ENCODE measurements around the gene MAML3.

Gene MAML3

GRCh38 chr4:140153718-140154571, at the start of gene MAML3:
Gene MAML3 (minus strand): TSS chr4:140154184. CDS start chr4:140153327, 857 bp downstream.
- DNase-seq, result peak; percentile 88

- DNase-seq, result no peak
These were observed 45.0 kb upstream of the MAML3 start for GRCh38 chr4:140198942-140199341.

GRCh38 chr4:140195806-140196205, 41.8 kb upstream of the MAML3 start:
- DNase-seq, result no peak

GRCh38 chr4:140189805-140190204, 35.8 kb upstream of the MAML3 start:
- DNase-seq, result no peak

- DNase-seq, result no peak
These were observed 35.0 kb upstream of the MAML3 start for GRCh38 chr4:140188975-140189374.

- DNase-seq, result no peak
These were observed 33.3 kb upstream of the MAML3 start for GRCh38 chr4:140187316-140187695.

GRCh38 chr4:140186651-140187315, 32.8 kb upstream of the MAML3 start:
- no peak for DNase-seq

GRCh38 chr4:140186082-140186438, 32.1 kb upstream of the MAML3 start:
- DNase-seq, result no peak

GRCh38 chr4:140185412-140186081, 31.6 kb upstream of the MAML3 start:
- no peak for DNase-seq

- no peak for DNase-seq
These were observed 29.3 kb upstream of the MAML3 start for GRCh38 chr4:140183270-140183669.

GRCh38 chr4:140180577-140180976, 26.6 kb upstream of the MAML3 start:
- DNase-seq, result no peak

- no peak for DNase-seq
These were observed 22.8 kb upstream of the MAML3 start for GRCh38 chr4:140176735-140177134.

GRCh38 chr4:140174543-140174942, 20.6 kb upstream of the MAML3 start:
- DNase-seq, result no peak

GRCh38 chr4:140172960-140173359, 19.0 kb upstream of the MAML3 start:
- DNase-seq, result no peak

GRCh38 chr4:140170299-140170698, 16.3 kb upstream of the MAML3 start:
- no peak for DNase-seq

GRCh38 chr4:140168936-140169335, 15.0 kb upstream of the MAML3 start:
- no peak for DNase-seq

GRCh38 chr4:140168474-140168873, 14.5 kb upstream of the MAML3 start:
- DNase-seq, result no peak

- DNase-seq, result no peak
These were observed 9.2 kb upstream of the MAML3 start for GRCh38 chr4:140163029-140163810.

GRCh38 chr4:140162596-140162995, 8.6 kb upstream of the MAML3 start:
- DNase-seq, result no peak

GRCh38 chr4:140158365-140159030, 4.5 kb upstream of the MAML3 start:
- no peak for DNase-seq

- DNase-seq, result no peak
These were observed 3.4 kb upstream of the MAML3 start for GRCh38 chr4:140157341-140157740.

GRCh38 chr4:140156529-140157171, 2.7 kb upstream of the MAML3 start:
- DNase-seq, result peak; percentile 13
